DOHH2 (cell line): ENCODE data around the gene ZNRF1.

Experiments
- H3F3A ChIP-seq: fragments of 200-600 bp; sonication (generic), shearing (Covaris generic); 2 replicates; pipeline ENCODE4 v1.6.0; 2016; ENCODE audit warnings: antibody characterized with exemption, mild to moderate bottlenecking; ENCODE audit not compliant: control insufficient read depth, insufficient read depth
- H3K27ac ChIP-seq: fragments of 200-600 bp; sonication (generic); 2 replicates; pipeline ENCODE4 v1.5.1; 2014; ENCODE audit warnings: low read depth, mild to moderate bottlenecking, low read length, moderate library complexity
- H3K27me3 ChIP-seq: fragments of 200-600 bp; sonication (generic); 2 replicates; pipeline ENCODE4 v1.6.1; 2014; ENCODE audit warnings: mild to moderate bottlenecking, low read length, mixed read lengths; ENCODE audit not compliant: control insufficient read depth
- H3K36me3 ChIP-seq: fragments of 200-600 bp; sonication (generic); 2 replicates; pipeline ENCODE4 v1.6.1; 2014; ENCODE audit warnings: mild to moderate bottlenecking, low read length, moderate library complexity, mixed read lengths; ENCODE audit not compliant: control insufficient read depth
- H3K4me1 ChIP-seq: fragments of 200-600 bp; sonication (generic); 2 replicates; pipeline ENCODE4 v1.6.1; 2014; ENCODE audit warnings: mild to moderate bottlenecking, low read length, mixed read lengths; ENCODE audit not compliant: control insufficient read depth
- H3K4me2 ChIP-seq: fragments of 200-600 bp; sonication (generic); 2 replicates; pipeline ENCODE4 v1.6.0; 2014; ENCODE audit warnings: mild to moderate bottlenecking, low read length, moderate library complexity
- H3K4me3 ChIP-seq: fragments of 200-600 bp; sonication (generic); 2 replicates; pipeline ENCODE4 v1.5.1; 2014; ENCODE audit warnings: mild to moderate bottlenecking, low read length, mixed read lengths
- H3K79me2 ChIP-seq: fragments of 200-600 bp; sonication (generic); 2 replicates; pipeline ENCODE4 v1.6.1; 2014; ENCODE audit warnings: mild to moderate bottlenecking, low read length, mixed read lengths; ENCODE audit not compliant: control insufficient read depth
- H3K9me2 ChIP-seq: fragments of 200-600 bp; sonication (generic); replicated peaks from 2 replicates; pipeline ENCODE4 v1.6.1; 2014; ENCODE audit warnings: mild to moderate bottlenecking, low read length, mixed read lengths; ENCODE audit not compliant: control insufficient read depth
- H3K9me3 ChIP-seq: fragments of 200-600 bp; sonication (generic); 2 replicates; pipeline ENCODE4 v1.6.1; 2014; ENCODE audit warnings: antibody characterized with exemption, low read length, mixed read lengths; ENCODE audit not compliant: control insufficient read depth, insufficient read depth
- H4K20me1 ChIP-seq: fragments of 200-600 bp; sonication (generic); 2 replicates; pipeline ENCODE4 v1.6.0; 2014; ENCODE audit warnings: low read depth, mild to moderate bottlenecking, antibody characterized with exemption, low read length, moderate library complexity; ENCODE audit not compliant: control insufficient read depth, insufficient read depth
- EZH2phosphoT487 ChIP-seq: fragments of 200-600 bp; sonication (generic); IDR thresholded peaks from 2 replicates; pipeline ENCODE4 v1.6.1; 2017; ENCODE audit warnings: borderline replicate concordance, mild to moderate bottlenecking, antibody characterized with exemption, low read length, moderate library complexity, mixed read lengths
- TF ChIP-seq, protein P1 (sequence below): fragments of 200-600 bp; sonication (generic); IDR thresholded peaks from one replicate; pipeline ENCODE4 v1.5.1; 2014; ENCODE audit warnings: antibody characterized with exemption, mild to moderate bottlenecking, low read depth, low read length; ENCODE audit not compliant: poor library complexity, severe bottlenecking

ZNRF1 gene

DNA sequence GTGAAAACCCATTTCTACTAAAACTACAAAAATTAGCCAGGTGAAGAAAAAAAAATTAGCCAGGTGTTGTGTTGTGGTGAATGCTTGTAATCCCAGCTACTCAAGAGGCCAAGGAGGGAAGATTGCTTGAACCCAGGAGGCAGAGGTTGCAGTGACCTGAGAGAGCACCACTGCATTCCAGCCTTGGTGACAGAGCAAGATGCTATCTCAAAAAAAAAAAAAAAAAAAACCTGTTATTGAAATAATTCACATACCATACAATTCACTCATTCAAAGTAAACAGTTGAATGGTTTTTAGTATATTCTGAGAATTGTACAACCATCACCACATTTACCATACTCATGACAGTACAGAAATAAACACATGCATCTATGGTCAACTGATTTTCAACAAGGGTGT is 31.0 kb downstream of the ZNRF1 start:
- peaks cover 11% of the 10 kb centered on the region for H3K4me1 ChIP-seq
- no peaks in the 10 kb centered on the region for H3F3A ChIP-seq
- H3K9me3 ChIP-seq = no peaks in the 10 kb centered on the region
- no peaks in the 10 kb centered on the region for H3K27me3 ChIP-seq
- H3K79me2 ChIP-seq = peaks cover 3% of the 10 kb centered on the region
- no peaks in the 10 kb centered on the region for H3K9me2 ChIP-seq
- no peak overlapping the region for H3K4me2 ChIP-seq
- TF ChIP-seq, protein P1, sequence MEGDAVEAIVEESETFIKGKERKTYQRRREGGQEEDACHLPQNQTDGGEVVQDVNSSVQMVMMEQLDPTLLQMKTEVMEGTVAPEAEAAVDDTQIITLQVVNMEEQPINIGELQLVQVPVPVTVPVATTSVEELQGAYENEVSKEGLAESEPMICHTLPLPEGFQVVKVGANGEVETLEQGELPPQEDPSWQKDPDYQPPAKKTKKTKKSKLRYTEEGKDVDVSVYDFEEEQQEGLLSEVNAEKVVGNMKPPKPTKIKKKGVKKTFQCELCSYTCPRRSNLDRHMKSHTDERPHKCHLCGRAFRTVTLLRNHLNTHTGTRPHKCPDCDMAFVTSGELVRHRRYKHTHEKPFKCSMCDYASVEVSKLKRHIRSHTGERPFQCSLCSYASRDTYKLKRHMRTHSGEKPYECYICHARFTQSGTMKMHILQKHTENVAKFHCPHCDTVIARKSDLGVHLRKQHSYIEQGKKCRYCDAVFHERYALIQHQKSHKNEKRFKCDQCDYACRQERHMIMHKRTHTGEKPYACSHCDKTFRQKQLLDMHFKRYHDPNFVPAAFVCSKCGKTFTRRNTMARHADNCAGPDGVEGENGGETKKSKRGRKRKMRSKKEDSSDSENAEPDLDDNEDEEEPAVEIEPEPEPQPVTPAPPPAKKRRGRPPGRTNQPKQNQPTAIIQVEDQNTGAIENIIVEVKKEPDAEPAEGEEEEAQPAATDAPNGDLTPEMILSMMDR = no peak
- TF ChIP-seq EZH2phosphoT487 = no peak
- H3K27ac ChIP-seq = no peak overlapping the region
- no peaks in the 10 kb centered on the region for H4K20me1 ChIP-seq
- H3K4me3 ChIP-seq = no peak overlapping the region
- H3K36me3 ChIP-seq = no peaks in the 10 kb centered on the region

DNA sequence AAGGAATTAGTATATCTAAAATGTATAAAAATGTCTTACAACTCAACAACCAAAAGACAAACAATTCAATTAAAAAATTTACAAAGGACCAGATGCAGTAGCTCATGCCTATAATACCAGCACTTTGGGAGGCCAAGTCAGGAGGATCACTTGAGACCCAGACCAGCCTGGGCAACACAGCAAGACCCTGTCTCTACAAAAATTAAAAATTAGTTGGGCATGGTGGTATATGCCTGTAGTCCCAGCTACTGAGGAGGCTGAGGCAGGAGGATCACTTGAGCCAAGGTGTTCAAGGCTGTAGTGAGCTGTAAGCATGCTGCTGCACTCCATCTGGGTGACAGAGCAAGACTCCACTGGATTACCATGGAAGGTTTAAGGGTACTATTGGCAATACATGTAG is 33.8 kb downstream of the ZNRF1 start:
- Histone ChIP-seq H3K36me3 (no peaks in the 10 kb centered on the region), H3K79me2 (no peaks in the 10 kb centered on the region), H3K27me3 (no peaks in the 10 kb centered on the region), H3K9me3 (no peaks in the 10 kb centered on the region), H3F3A (no peaks in the 10 kb centered on the region), H3K4me3 (no peak overlapping the region), H3K9me2 (no peaks in the 10 kb centered on the region), H3K27ac (no peak overlapping the region), H3K4me1 (no peaks in the 10 kb centered on the region), H4K20me1 (no peaks in the 10 kb centered on the region), H3K4me2 (no peak overlapping the region)
- TF ChIP-seq, protein P1 = no peak
- TF ChIP-seq EZH2phosphoT487 = no peak

DNA sequence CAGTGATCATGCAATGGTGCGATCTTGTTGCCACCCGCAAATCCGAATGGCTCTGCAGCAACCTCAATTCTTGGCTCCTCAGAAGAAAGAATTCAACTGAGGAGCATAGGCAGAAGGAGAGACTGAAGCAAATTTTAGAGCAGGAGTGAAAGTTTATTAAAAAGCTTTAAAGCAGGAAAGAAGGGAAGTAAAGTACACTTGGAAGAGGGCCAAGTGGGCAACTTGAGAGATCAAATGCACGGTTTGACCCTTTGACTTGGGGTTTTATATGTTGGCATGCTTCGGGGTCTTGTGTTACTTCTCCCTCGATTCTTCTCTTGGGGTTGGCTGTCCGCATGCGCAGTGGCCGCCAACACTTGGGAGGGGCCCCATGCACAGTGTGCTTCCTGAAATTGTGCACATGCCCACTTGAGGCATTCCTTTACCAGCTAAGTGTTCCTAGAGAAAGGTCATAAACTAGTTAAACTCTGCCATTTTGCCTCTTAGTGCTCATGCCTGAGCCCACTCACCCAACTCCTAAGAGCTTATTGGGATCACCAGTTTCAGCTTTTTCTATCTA is 36.7 kb downstream of the ZNRF1 start:
- H3K4me2 ChIP-seq = no peak overlapping the region
- no peaks in the 10 kb centered on the region for H4K20me1 ChIP-seq
- no peaks in the 10 kb centered on the region for H3K9me3 ChIP-seq
- H3K27me3 ChIP-seq = no peaks in the 10 kb centered on the region
- TF ChIP-seq EZH2phosphoT487 = no peak
- TF ChIP-seq, protein P1 = no peak
- no peaks in the 10 kb centered on the region for H3K36me3 ChIP-seq
- no peak overlapping the region for H3K4me3 ChIP-seq
- H3F3A ChIP-seq = no peaks in the 10 kb centered on the region
- no peaks in the 10 kb centered on the region for H3K9me2 ChIP-seq
- no peaks in the 10 kb centered on the region for H3K79me2 ChIP-seq
- no peaks in the 10 kb centered on the region for H3K4me1 ChIP-seq
- no peak overlapping the region for H3K27ac ChIP-seq
